Suprapubic skin (tissue), 4 donors: Measurements from ENCODE around the gene ZNF384.

Experiments used
- CTCF ChIP-seq, 2 donors: fragments of 200-600 bp in 1 of 2; fragments of 450-650 bp in 1 of 2; sonication (generic) in 1 of 2; IDR thresholded peaks; one replicate each; pipeline ENCODE4 v1.5.1; 2016 to 2019; ENCODE audit warnings: antibody characterized with exemption in 2 of 2, mild to moderate bottlenecking in 1 of 2, moderate library complexity in 1 of 2
- POLR2A ChIP-seq, 2 donors: fragments of 450-650 bp; IDR thresholded peaks; one replicate each; pipeline ENCODE4 v1.6.1; 2017; ENCODE audit warnings: antibody characterized with exemption in 2 of 2, mild to moderate bottlenecking in 2 of 2, moderate library complexity in 2 of 2
- POLR2AphosphoS5 ChIP-seq, 3 donors: sonication (generic); formaldehyde crosslinking; IDR thresholded peaks; one replicate each; pipeline ENCODE4 v1.6.1; 2017; ENCODE audit warnings: antibody characterized with exemption in 3 of 3

GRCh38 chr12:6650832-6651231 lies 38.3 kb downstream of the ZNF384 start:
- TF ChIP-seq CTCF (IDR thresholded peaks at IDR 0.05), result no peak
- TF ChIP-seq POLR2A (IDR thresholded peaks at IDR 0.05), result no peak
- TF ChIP-seq POLR2AphosphoS5 (IDR thresholded peaks at IDR 0.05), result no peak
